AG04450 (cell line): Measurements from ENCODE around the gene YJU2. TPM values are rescaled to one million over a fixed set of nuclear protein-coding genes. Genes with fewer than 3 reads are reported as not detected.

ENCODE experiments used
- CTCF ChIA-PET: fragments of 300-600, 350-600 bp; formaldehyde crosslinking; extraction: SDS; loops from one replicate; lab custom pipeline; 2022; ENCODE audit warnings: antibody characterized with exemption, inconsistent platforms; lab: Charles Lee
- POLR2A ChIA-PET: fragments of 350-600 bp; formaldehyde crosslinking; extraction: SDS; loops from one replicate; lab custom pipeline; 2021; ENCODE audit warnings: antibody characterized with exemption, inconsistent platforms; lab: Yijun Ruan, JAX
- DNase-seq: peaks from one replicate; pipeline ENCODE4 v3.0.0-alpha.2; 2011; ENCODE audit warnings: low read depth, low spot score
- H3K27ac ChIP-seq: one replicate; pipeline ENCODE4 v1.5.1; 2012; ENCODE audit warnings: low read depth, low read length, control low read depth
- H3K27me3 ChIP-seq: one replicate; pipeline ENCODE4 v1.6.0; 2012; ENCODE audit warnings: low read length; ENCODE audit not compliant: control insufficient read depth, insufficient read depth
- H3K4me3 ChIP-seq: 2 replicates; pipeline ENCODE4 v1.5.1; 2011; ENCODE audit warnings: mild to moderate bottlenecking, low read depth, low read length, control low read depth
- H3K9me3 ChIP-seq: 2 replicates; pipeline ENCODE4 v1.5.1; 2012; ENCODE audit warnings: low read length; ENCODE audit not compliant: control insufficient read depth, insufficient read depth
- polyA plus RNA-seq: library from polyadenylated mRNA; depleted of rRNA; stranded (reverse); fragments of >200 nt; gene quantifications from 2 replicates; pipeline ENCODE4 v1.2.3, GENCODE V29; 2011
- TF ChIP-seq, protein P1 (sequence below): IDR thresholded peaks from 2 replicates; pipeline ENCODE4 v1.5.1; 2011; ENCODE audit warnings: low read depth, low read length, control low read depth, inconsistent platforms

The YJU2 gene
- polyA plus RNA-seq, 1 experiment: 10.2 TPM

DNA sequence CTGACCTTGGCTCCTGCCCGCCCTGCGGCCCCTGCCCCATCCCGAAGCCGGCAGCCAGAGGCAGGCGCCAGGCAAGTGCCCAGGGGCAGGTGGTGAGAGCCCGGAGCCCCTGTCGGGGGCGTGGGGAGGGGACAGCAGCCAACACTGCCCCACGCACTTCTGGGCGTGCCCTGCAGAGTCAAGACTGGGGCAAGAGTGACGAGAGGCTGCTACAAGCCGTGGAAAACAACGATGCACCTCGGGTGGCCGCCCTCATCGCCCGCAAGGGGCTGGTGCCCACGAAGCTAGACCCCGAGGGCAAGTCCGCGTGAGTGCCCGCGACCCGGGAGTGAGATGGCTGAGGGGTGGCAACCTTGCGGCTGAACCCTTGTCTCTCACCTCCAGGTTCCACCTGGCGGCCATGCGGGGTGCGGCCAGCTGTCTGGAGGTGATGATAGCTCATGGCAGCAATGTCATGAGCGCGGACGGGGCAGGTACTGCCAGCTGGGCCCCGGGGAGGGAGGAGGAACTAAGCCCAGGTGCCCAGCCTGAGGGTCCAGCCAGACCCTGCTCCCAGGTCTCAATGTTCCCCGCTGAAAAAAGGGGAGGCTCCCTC lies 47.1 kb upstream of the YJU2 start:
- ChIA-PET POLR2A (interaction anchor here (0.6 to 4.5 kb wide), 2 partner anchors 25 to 215 kb away, joined by 7 to 18 read pairs; partner anchors contain the start of gene EEF2), CTCF (interaction anchor here (2.5 kb wide), 1 partner anchor 212 kb away, joined by 10 read pairs; no protein-coding TSS in a partner anchor)
- H3K27ac ChIP-seq: no peak overlapping the region
- H3K4me3 ChIP-seq: no peak overlapping the region
- DNase-seq: no peak
- H3K9me3 ChIP-seq: no peaks in the 10 kb centered on the region; the same call in 1 of the 2 replicates
- H3K27me3 ChIP-seq: peaks cover 20% of the 10 kb centered on the region
- TF ChIP-seq, protein P1, sequence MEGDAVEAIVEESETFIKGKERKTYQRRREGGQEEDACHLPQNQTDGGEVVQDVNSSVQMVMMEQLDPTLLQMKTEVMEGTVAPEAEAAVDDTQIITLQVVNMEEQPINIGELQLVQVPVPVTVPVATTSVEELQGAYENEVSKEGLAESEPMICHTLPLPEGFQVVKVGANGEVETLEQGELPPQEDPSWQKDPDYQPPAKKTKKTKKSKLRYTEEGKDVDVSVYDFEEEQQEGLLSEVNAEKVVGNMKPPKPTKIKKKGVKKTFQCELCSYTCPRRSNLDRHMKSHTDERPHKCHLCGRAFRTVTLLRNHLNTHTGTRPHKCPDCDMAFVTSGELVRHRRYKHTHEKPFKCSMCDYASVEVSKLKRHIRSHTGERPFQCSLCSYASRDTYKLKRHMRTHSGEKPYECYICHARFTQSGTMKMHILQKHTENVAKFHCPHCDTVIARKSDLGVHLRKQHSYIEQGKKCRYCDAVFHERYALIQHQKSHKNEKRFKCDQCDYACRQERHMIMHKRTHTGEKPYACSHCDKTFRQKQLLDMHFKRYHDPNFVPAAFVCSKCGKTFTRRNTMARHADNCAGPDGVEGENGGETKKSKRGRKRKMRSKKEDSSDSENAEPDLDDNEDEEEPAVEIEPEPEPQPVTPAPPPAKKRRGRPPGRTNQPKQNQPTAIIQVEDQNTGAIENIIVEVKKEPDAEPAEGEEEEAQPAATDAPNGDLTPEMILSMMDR: no peak

DNA sequence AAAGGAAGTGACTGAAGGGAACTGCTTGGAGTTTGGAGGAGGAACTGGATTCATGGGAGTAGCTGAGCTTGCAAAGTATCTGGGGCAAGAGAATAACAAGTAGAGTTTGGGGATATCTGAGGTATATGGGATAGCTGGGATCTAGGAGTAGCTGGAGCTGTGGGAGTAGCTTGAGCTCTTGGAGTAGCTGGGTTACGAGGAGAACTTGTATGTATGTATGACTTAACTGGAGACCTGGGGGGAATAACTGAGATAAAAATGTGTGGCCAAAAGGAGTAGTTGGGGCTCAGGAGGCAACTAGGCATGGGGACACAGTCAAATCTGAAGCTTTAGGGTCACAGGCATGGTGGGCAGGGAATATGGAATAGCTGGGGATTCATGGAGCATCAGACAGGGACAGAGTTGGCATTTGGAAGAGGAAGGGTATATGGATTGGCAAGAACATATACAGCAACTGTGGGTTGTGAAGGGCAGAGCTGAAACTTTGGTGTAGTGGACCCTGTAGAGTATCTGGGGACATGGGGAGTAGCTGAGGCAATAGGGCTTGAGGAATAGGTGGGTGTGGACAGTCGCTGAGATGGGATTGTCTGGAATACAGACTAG lies 45.8 kb upstream of the YJU2 start:
- Histone ChIP-seq H3K9me3 (no peaks in the 10 kb centered on the region; the same call in 1 of the 2 replicates), H3K4me3 (no peak overlapping the region), H3K27me3 (peaks cover 16% of the 10 kb centered on the region), H3K27ac (no peak overlapping the region)
- DNase-seq: no peak
- POLR2A ChIA-PET: interaction anchor here (0.5 to 4.5 kb wide), 2 partner anchors 143 to 216 kb away, joined by 3 to 18 read pairs; partner anchors contain the start of gene EEF2
- CTCF ChIA-PET: interaction anchor here (0.8 to 2.7 kb wide), 3 partner anchors 12 to 215 kb away, joined by 4 to 10 read pairs (median 10); partner anchors contain the start of gene EEF2
- TF ChIP-seq, protein P1: no peak

DNA sequence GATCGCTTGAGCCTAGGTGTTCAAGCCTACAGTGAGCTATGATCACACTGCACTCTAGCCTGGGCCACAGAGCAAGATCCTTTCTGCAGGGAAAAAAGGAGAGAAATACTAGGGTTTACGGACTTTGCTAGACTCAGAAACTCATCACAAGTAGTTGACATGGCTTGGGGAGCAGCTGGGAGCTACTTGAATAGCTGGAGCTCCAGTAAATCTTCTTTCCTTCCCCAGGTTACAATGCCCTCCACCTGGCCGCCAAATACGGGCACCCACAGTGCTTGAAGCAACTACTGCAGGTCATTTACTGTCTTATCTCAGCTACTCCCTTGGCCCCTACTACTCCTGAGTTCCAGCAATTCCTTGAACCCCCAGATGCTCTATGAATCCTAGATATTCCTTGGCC lies 45.1 kb upstream of the YJU2 start:
- TF ChIP-seq, protein P1: no peak
- DNase-seq: no peak
- ChIA-PET POLR2A (interaction anchor here (0.5 to 4.5 kb wide), 3 partner anchors 38 to 217 kb away, joined by 3 to 18 read pairs (median 6); partner anchors contain the start of gene EEF2), CTCF (interaction anchor here (0.8 to 2.7 kb wide), 4 partner anchors 12 to 216 kb away, joined by 4 to 10 read pairs (median 7); partner anchors contain the start of gene EEF2)
- no peak overlapping the region for H3K4me3 ChIP-seq
- H3K27ac ChIP-seq: no peak overlapping the region
- H3K9me3 ChIP-seq: no peaks in the 10 kb centered on the region; the same call in 1 of the 2 replicates
- H3K27me3 ChIP-seq: peaks cover 16% of the 10 kb centered on the region

DNA sequence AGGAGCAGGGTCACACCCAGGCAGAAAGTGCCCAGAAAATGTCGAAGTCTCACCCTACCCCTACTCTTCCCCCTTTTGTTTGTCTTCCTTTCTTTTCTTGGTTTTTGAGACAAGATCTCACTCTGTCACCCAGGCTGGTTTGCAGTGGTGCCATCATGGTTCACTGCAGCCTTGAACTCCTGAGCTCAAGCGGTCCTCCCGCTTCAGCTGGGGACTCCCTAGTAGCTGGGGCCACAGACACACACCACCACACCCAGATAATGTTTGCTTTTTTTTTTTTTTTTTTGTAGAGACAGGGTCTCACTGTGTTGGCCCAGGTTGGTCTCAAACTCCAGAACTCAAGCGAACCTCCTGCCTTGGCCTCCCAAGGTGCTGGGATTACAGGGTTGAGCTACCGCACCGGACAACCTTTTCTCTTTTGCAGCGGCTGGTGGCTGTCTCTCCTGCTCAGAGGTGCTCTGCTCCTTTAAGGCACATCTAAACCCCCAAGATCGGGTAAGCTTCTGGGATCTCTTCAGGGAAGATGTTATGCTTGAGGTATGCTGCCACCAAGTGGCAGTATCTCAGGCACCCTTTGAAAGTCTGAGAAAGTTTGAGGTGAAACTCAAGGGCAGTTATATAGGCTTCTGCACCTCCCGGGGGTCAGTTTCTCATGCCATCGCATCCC lies 39.9 kb upstream of the YJU2 start:
- POLR2A ChIA-PET: interaction anchor here (0.9 kb wide), 1 partner anchor 221 kb away, joined by 5 read pairs; the partner anchor contains the start of gene EEF2
- no peak for DNase-seq
- no peaks in the 10 kb centered on the region; the same call in 1 of the 2 replicates for H3K9me3 ChIP-seq
- TF ChIP-seq, protein P1: peak; percentile 55
- peaks cover 2% of the 10 kb centered on the region for H3K27me3 ChIP-seq
- CTCF ChIA-PET: interaction anchor here (0.6 to 2.2 kb wide), 7 partner anchors 47 to 905 kb away, joined by 3 to 17 read pairs (median 5); partner anchors contain the start of gene EEF2
- no peak overlapping the region for H3K27ac ChIP-seq
- H3K4me3 ChIP-seq: no peak overlapping the region
